Astrocyte of the spinal cord (primary cell): ENCODE data around the gene BCKDK.
A peak's percentile ranks its signal among the peaks of the same experiment; 100 is the strongest.

ENCODE experiments used
- DNase-seq: peaks from one replicate; pipeline ENCODE4 v3.0.0; 2011; ENCODE audit warnings: low read depth, low spot score
- H3K4me3 ChIP-seq: 2 replicates; pipeline ENCODE4 v1.5.1; 2011; ENCODE audit warnings: low read depth, mild to moderate bottlenecking, low read length, moderate library complexity
- in situ Hi-C: cut with HindIII; loops from 2 replicates; pipeline ENCODE4 v1.10.0; 2017; ENCODE audit warnings: low sequenced_read_pairs
- TF ChIP-seq, protein P1 (sequence below): IDR thresholded peaks from 2 replicates; pipeline ENCODE4 v1.5.1; 2012; ENCODE audit warnings: low read depth, mild to moderate bottlenecking, low read length, inconsistent platforms

BCKDK gene

GRCh38 chr16:31113121-31114120 is 5.2 kb downstream of the BCKDK start:
- in situ Hi-C loops: no loop called here
- TF ChIP-seq, protein P1, sequence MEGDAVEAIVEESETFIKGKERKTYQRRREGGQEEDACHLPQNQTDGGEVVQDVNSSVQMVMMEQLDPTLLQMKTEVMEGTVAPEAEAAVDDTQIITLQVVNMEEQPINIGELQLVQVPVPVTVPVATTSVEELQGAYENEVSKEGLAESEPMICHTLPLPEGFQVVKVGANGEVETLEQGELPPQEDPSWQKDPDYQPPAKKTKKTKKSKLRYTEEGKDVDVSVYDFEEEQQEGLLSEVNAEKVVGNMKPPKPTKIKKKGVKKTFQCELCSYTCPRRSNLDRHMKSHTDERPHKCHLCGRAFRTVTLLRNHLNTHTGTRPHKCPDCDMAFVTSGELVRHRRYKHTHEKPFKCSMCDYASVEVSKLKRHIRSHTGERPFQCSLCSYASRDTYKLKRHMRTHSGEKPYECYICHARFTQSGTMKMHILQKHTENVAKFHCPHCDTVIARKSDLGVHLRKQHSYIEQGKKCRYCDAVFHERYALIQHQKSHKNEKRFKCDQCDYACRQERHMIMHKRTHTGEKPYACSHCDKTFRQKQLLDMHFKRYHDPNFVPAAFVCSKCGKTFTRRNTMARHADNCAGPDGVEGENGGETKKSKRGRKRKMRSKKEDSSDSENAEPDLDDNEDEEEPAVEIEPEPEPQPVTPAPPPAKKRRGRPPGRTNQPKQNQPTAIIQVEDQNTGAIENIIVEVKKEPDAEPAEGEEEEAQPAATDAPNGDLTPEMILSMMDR: no peak
- no peak overlapping the region for H3K4me3 ChIP-seq
- no peak for DNase-seq

GRCh38 chr16:31114468-31114867 is 6.3 kb downstream of the BCKDK start:
- DNase-seq: no peak
- TF ChIP-seq, protein P1: no peak
- H3K4me3 ChIP-seq: no peak overlapping the region
- in situ Hi-C loops: no loop called here

DNA sequence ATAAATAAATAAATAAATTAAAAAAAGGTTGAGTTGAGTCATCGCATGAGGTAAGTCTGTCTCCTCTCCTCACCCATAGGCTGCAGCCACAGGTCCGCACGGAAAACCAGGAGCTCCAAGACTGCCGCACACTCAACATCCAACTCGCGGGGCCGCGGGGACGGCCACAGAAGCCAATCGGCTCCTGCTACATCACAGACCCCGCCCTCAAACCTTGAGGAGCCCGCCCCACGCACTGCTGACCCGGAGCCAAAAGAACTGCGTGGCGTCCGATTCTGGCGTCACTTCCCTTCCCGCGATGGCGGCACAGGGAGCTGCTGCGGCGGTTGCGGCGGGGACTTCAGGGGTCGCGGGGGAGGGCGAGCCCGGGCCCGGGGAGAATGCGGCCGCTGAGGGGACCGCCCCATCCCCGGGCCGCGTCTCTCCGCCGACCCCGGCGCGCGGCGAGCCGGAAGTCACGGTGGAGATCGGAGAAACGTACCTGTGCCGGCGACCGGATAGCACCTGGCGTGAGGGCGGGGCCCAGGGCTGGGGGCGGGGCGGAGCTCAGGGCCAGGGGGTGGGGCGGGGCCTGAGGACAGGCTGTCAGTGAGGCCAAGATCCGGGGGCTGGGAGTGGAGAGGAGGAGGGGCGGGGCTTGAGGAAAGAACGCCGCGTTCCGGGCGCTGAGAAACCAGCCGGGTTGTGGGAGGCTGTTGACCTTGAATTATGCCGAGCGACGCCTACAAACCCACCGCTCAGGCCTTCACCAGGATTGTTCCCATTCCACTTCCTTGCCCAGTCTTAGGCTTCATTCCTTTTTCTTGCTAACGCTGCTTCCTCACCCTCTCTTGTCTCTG is 9.4 kb downstream of the BCKDK start, which contains the start of gene KAT8:
Gene KAT8, plus strand, starts transcription at position 281 of the 839 bp plus-strand sequence. Its CDS starts 18 bp downstream, at position 299.
- peak; percentile 99 for DNase-seq
- in situ Hi-C loops: no loop called here
- peak within 1 kb of the TSS; percentile 63 for H3K4me3 ChIP-seq
- TF ChIP-seq, protein P1: no peak

GRCh38 chr16:31118223-31119155 is 10.3 kb downstream of the BCKDK start:
- in situ Hi-C loops: no loop called here
- peak overlapping the region; percentile 63 for H3K4me3 ChIP-seq
- TF ChIP-seq, protein P1: no peak
- DNase-seq: peak; percentile 33

GRCh38 chr16:31120129-31120528 is 11.9 kb downstream of the BCKDK start:
- no peak for DNase-seq
- TF ChIP-seq, protein P1: no peak
- in situ Hi-C loops: no loop called here
- no peak overlapping the region for H3K4me3 ChIP-seq
